ENCODE measurements around the gene RFTN1. TPM values are rescaled to one million over a fixed set of nuclear protein-coding genes. Genes with fewer than 3 reads are reported as not detected.

Gene RFTN1
- 43.6 and 106 TPM in 2 replicates for total RNA-seq

DNA sequence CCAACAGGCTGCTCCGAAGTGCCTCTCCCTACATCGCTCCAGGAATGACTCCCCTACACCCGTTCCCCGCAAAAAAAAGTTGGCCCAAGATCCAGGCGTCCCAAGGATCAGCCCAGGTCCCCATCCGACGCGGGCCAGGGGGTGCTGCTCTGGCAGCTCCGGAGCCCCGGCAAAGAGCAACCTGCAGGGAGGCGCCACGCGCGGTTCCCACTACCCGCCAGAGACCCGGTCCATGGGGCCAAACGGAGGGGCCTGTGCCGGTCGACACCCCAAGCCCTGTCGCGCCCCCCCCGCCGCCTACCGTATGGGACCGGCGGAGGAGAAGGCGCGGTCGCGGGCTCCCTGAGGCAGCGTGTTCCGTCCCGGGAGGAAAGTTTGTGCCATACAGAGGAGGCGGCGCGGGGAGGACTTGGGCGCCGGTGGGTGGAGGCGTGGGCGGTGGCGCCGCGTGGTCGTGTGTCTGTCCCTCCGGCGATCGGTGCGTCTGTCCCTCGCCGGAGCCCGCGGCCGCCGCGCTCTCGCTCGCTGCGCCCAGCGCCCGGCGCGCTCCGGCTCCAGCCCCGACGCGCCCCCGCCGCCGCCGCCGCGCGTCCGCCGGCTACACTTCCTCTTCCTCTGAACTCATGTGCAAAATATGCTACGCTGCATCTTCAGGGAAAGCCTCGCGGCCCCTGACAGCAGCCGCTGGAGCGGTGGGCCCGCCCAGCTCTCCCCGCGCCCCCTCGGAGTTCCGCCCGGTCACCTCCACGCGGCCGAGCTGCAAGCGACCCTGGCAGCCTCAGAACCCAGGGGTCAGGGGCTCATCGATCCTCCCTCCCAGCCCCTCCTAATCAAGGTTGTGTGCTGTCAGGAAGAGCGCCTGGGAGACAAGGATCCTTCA is at the start of gene RFTN1:
TSS of gene RFTN1 (minus strand) at position 559 of the 880 bp plus-strand sequence. CDS start 19,830 bp downstream, outside the sequence.

Other genes starting within 250 kb of the RFTN1 start
- gene DPH3, start 248.8 kb downstream of the RFTN1 start, total RNA-seq, result 16.5 and 24.3 TPM in 2 replicates
- gene OXNAD1, start 248.5 kb downstream of the RFTN1 start, total RNA-seq, result 9.4 and 9.5 TPM in 2 replicates
- gene DAZL, start 91.7 kb upstream of the RFTN1 start, total RNA-seq, result not detected in 2 replicates